OCI-LY7 (cell line): ENCODE results near the gene LONRF2. TPM values are rescaled to one million over a fixed set of nuclear protein-coding genes. Genes with fewer than 3 reads are reported as not detected.
A peak's percentile ranks its signal among the peaks of the same experiment; 100 is the strongest.

Source experiments
- BruUV-seq: library from RNA; stranded (reverse); fragments of 400-500 nt; replicated peaks from 2 replicates; lab custom pipeline; 2021; lab: Mats Ljungman, UMichigan
- CTCF ChIA-PET: fragments of 300-600 bp; sonication (Branson Sonifier 250); formaldehyde crosslinking; loops from one replicate; lab custom pipeline; 2022; ENCODE audit warnings: antibody characterized with exemption; ENCODE audit not compliant: unreplicated experiment; lab: Charles Lee
- POLR2A ChIA-PET: fragments of 300-600 bp; sonication (Branson Sonifier 250); formaldehyde crosslinking; loops from one replicate; lab custom pipeline; 2022; ENCODE audit warnings: antibody characterized with exemption; lab: Charles Lee
- DNase-seq: peaks from one replicate; pipeline ENCODE4 v3.0.0-alpha.2; 2015; ENCODE audit warnings: low spot score
- H2AFZ ChIP-seq: fragments of 200-600 bp; sonication (generic), shearing (Covaris generic); 2 replicates; pipeline ENCODE4 v1.6.1; 2014; ENCODE audit warnings: mild to moderate bottlenecking, antibody characterized with exemption, low read length, moderate library complexity
- H3K27ac ChIP-seq: fragments of 200-600 bp; sonication (generic); 2 replicates; pipeline ENCODE4 v1.5.1; 2014; ENCODE audit warnings: mixed run types, low read depth, mild to moderate bottlenecking, moderate library complexity, low read length, inconsistent platforms; ENCODE audit not compliant: poor library complexity, severe bottlenecking
- H3K36me3 ChIP-seq: fragments of 200-600 bp; sonication (generic); 2 replicates; pipeline ENCODE4 v1.6.1; 2014; ENCODE audit warnings: mild to moderate bottlenecking, antibody characterized with exemption, low read length, moderate library complexity, mixed read lengths; ENCODE audit not compliant: insufficient read depth
- H3K4me1 ChIP-seq: fragments of 200-600 bp; sonication (generic); 2 replicates; pipeline ENCODE4 v1.5.1; 2014; ENCODE audit warnings: mild to moderate bottlenecking, low read length; ENCODE audit not compliant: insufficient read depth, poor library complexity, severe bottlenecking
- H3K4me2 ChIP-seq: fragments of 200-600 bp; sonication (generic); 2 replicates; pipeline ENCODE4 v1.6.1; 2014; ENCODE audit warnings: mild to moderate bottlenecking, low read length
- H3K4me3 ChIP-seq: fragments of 200-600 bp; sonication (generic); 2 replicates; pipeline ENCODE4 v1.5.1; 2014; ENCODE audit warnings: mild to moderate bottlenecking, low read depth, low read length; ENCODE audit not compliant: poor library complexity, severe bottlenecking
- H3K79me2 ChIP-seq: fragments of 200-600 bp; sonication (generic); 2 replicates; pipeline ENCODE4 v1.6.1; 2016; ENCODE audit warnings: low read depth, mild to moderate bottlenecking, low read length, moderate library complexity, mixed read lengths; ENCODE audit not compliant: insufficient read depth
- H3K9me2 ChIP-seq: fragments of 200-600 bp; sonication (generic); 2 replicates; pipeline ENCODE4 v1.6.1; 2016; ENCODE audit warnings: mild to moderate bottlenecking, low read length, mixed read lengths; ENCODE audit not compliant: insufficient read depth
- H3K9me3 ChIP-seq: fragments of 200-600 bp; sonication (generic); 2 replicates; pipeline ENCODE4 v1.6.1; 2014; ENCODE audit warnings: mild to moderate bottlenecking, mixed run types, low read length, mixed read lengths
- H4K20me1 ChIP-seq: fragments of 200-600 bp; sonication (generic); 2 replicates; pipeline ENCODE4 v1.6.1; 2014; ENCODE audit warnings: mild to moderate bottlenecking, antibody characterized with exemption, low read length, moderate library complexity, mixed read lengths; ENCODE audit not compliant: insufficient read depth
- EZH2phosphoT487 ChIP-seq: fragments of 200-600 bp; sonication (generic); IDR thresholded peaks from 2 replicates; pipeline ENCODE4 v1.6.1; 2018; ENCODE audit warnings: low read depth, borderline replicate concordance, mild to moderate bottlenecking, mixed run types, antibody characterized with exemption, low read length, moderate library complexity, mixed read lengths
- intact Hi-C: fragments of 100-400 bp; cut with micrococcal nuclease; formaldehyde crosslinking; loops from one replicate; pipeline ENCODE4 v1.10.0; 2022; ENCODE audit not compliant: unreplicated experiment
- total RNA-seq, 2 experiments: library from RNA; depleted of rRNA in 1 of 2; stranded (reverse); fragments of >200 nt in 1 of 2; shearing (Covaris generic) in 1 of 2; gene quantifications; 2 replicates each; pipeline ENCODE4 v1.2.3, GENCODE V29; 2014 to 2022
- TF ChIP-seq, protein P1 (sequence below): fragments of 200-600 bp; sonication (generic); conservative IDR thresholded peaks from 2 replicates; pipeline ENCODE4 v1.5.1; 2014; ENCODE audit warnings: mild to moderate bottlenecking, antibody characterized with exemption, low read length, moderate library complexity, mixed read lengths

Gene LONRF2
- total RNA-seq, 2 experiments from 2014 or later = not detected

DNA sequence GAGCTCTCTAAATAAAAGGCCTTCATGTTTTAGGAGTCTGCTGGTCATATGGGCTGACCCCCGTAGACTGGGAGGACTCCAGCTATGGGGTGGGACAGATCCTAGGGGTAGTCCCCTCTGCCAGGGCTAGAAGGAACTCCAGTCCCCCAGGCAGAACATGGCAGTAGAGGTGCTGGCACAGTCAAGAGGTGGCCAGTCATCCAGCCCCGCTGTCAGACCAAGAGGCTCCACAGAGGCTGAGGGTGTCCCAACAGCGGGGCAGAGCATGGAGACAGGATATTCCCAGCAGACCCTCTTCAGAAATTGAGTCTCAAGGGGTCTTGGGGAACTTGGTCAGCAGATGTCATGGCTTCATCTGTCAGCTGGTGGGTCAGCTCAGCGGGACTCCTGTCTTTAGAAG, 76.6 kb downstream of the LONRF2 start:
- POLR2A ChIA-PET = interaction anchor here (1.2 to 3.7 kb wide), 3 partner anchors 10 to 104 kb away, joined by 3 to 25 read pairs (median 21); partner anchors contain the start of gene AFF3
- no TSS peak for BruUV-seq
- intact Hi-C loops = loop anchor here (2.0 to 10.0 kb wide), 5 partner anchors 383 to 909 kb away; partner anchors contain the start of genes EIF5B, REV1 and TXNDC9

DNA sequence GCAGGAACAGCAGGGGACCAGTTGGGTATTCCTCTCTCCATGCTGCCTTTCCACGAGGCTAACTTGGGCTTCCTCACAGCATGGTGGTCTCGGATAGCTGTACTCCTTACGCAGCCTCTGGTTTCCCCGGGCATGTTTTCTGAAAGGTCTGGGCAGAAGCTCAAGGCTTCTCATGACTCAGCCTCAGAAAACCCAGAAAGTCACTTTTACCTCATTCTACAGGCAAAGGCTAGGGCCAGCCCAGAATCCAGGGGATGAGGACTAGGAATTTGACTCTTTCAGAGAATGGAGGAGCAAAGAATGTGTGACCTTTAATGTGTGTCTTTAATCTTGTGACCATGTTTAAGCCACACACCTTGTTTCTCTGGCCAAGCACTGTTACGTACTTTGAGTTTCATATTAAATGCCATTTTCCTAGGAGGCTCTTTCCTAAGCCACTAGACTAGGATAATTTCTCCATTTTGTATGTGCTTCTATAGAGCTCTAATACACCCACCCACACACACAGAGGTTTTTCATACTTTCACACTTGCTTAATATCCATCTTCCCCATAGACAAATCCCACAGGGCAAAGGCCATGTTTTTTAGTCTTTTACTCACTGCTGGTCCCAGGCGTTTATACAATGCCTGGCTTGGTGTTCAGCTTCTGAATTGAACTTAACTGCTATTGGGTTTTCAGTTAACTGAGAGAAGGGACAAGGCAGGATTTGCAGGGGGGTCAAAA, 77.3 kb downstream of the LONRF2 start:
- H3K4me2 ChIP-seq = no peak overlapping the region
- intact Hi-C loops = loop anchor here (5.0 to 10.0 kb wide), 4 partner anchors 133 to 753 kb away; partner anchors contain the start of gene REV1
- BruUV-seq = no TSS peak
- TF ChIP-seq EZH2phosphoT487 = no peak
- TF ChIP-seq, protein P1, sequence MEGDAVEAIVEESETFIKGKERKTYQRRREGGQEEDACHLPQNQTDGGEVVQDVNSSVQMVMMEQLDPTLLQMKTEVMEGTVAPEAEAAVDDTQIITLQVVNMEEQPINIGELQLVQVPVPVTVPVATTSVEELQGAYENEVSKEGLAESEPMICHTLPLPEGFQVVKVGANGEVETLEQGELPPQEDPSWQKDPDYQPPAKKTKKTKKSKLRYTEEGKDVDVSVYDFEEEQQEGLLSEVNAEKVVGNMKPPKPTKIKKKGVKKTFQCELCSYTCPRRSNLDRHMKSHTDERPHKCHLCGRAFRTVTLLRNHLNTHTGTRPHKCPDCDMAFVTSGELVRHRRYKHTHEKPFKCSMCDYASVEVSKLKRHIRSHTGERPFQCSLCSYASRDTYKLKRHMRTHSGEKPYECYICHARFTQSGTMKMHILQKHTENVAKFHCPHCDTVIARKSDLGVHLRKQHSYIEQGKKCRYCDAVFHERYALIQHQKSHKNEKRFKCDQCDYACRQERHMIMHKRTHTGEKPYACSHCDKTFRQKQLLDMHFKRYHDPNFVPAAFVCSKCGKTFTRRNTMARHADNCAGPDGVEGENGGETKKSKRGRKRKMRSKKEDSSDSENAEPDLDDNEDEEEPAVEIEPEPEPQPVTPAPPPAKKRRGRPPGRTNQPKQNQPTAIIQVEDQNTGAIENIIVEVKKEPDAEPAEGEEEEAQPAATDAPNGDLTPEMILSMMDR = no peak
- no peaks in the 10 kb centered on the region for H3K9me2 ChIP-seq
- H3K4me3 ChIP-seq = no peak overlapping the region
- no peaks in the 10 kb centered on the region for H3K9me3 ChIP-seq
- no peaks in the 10 kb centered on the region for H3K36me3 ChIP-seq
- H2AFZ ChIP-seq = no peak overlapping the region
- ChIA-PET CTCF (interaction anchor here (0.6 to 2.0 kb wide), 3 partner anchors 9 to 17 kb away, joined by 3 to 10 read pairs (median 4); no protein-coding TSS in a partner anchor), POLR2A (interaction anchor here (2.7 to 3.7 kb wide), 2 partner anchors 10 to 104 kb away, joined by 21 to 25 read pairs; partner anchors contain the start of gene AFF3)
- H4K20me1 ChIP-seq = no peaks in the 10 kb centered on the region; the same call in 1 of the 2 replicates
- peaks cover 76% of the 10 kb centered on the region for H3K4me1 ChIP-seq
- no peak for DNase-seq
- H3K27ac ChIP-seq = no peak overlapping the region
- H3K79me2 ChIP-seq = no peaks in the 10 kb centered on the region

More for the DNA sequence above, 76.6 kb downstream of the LONRF2 start:
- H3K4me2 ChIP-seq = peak overlapping the region; percentile 69; the same call in 1 of the 2 replicates
- no peak overlapping the region for H3K27ac ChIP-seq
- H3K79me2 ChIP-seq = no peaks in the 10 kb centered on the region
- H3K4me1 ChIP-seq = peaks cover 82% of the 10 kb centered on the region
- CTCF ChIA-PET = interaction anchor here (0.8 to 2.0 kb wide), 5 partner anchors 9 to 427 kb away, joined by 3 to 10 read pairs (median 4); no protein-coding TSS in a partner anchor
- no peaks in the 10 kb centered on the region for H3K36me3 ChIP-seq
- H2AFZ ChIP-seq = no peak overlapping the region; the same call in 1 of the 2 replicates
- H3K9me2 ChIP-seq = no peaks in the 10 kb centered on the region
- no peaks in the 10 kb centered on the region for H3K9me3 ChIP-seq
- TF ChIP-seq, protein P1 = no peak
- no peak for TF ChIP-seq EZH2phosphoT487
- no peaks in the 10 kb centered on the region; the same call in 1 of the 2 replicates for H4K20me1 ChIP-seq
- no peak for DNase-seq
- H3K4me3 ChIP-seq = no peak overlapping the region
